ENCODE measurements around the gene MARCHF2.
"Not testable (repeated sequence)": the region's sequence is repeated elsewhere in the genome, so short reads cannot be mapped to it uniquely, and the experiment has no call there.

MARCHF2 gene

GRCh38 chr19:8377598-8377997, 35.5 kb upstream of the MARCHF2 start:
- H3K9me3 ChIP-seq (ENCODE audit: insufficient read depth, low read length), result no peaks in the 10 kb centered on the region
- no peak overlapping the region for H3K4me3 ChIP-seq (ENCODE audit: insufficient read depth, low read length, poor library complexity, severe bottlenecking)
- no peaks in the 10 kb centered on the region for H3F3A ChIP-seq (ENCODE audit: insufficient read depth)
- H3K27ac ChIP-seq (ENCODE audit: low read depth, low read length), result no peak overlapping the region
- H3K79me2 ChIP-seq (ENCODE audit: insufficient read depth, low read length), result no peaks in the 10 kb centered on the region
- no peak overlapping the region for H3K4me2 ChIP-seq (ENCODE audit: low read depth, low read length, poor library complexity, severe bottlenecking)
- H3K9me2 ChIP-seq (replicated peaks; ENCODE audit: insufficient read depth, low read length), result no peaks in the 10 kb centered on the region
- no peaks in the 10 kb centered on the region for H3K27me3 ChIP-seq (ENCODE audit: low read length)
- H4K20me1 ChIP-seq (ENCODE audit: low read depth, low read length), result no peaks in the 10 kb centered on the region
- H3K9ac ChIP-seq (ENCODE audit: low read length), result no peak overlapping the region
- TF ChIP-seq CTCF (IDR thresholded peaks at IDR 0.05; ENCODE audit: insufficient read depth, low read length, poor library complexity, severe bottlenecking) (no peak), EZH2phosphoT487 (conservative IDR thresholded peaks at IDR 0.05; ENCODE audit: low read length) (no peak)
- H3K36me3 ChIP-seq (ENCODE audit: low read length), result no peaks in the 10 kb centered on the region
- no peak overlapping the region for H2AFZ ChIP-seq (ENCODE audit: low read depth, low read length, severe bottlenecking)

- H4K20me1 ChIP-seq (ENCODE audit: low read depth, low read length); H3K4me2 ChIP-seq (ENCODE audit: low read depth, low read length, poor library complexity, severe bottlenecking); H3K27ac ChIP-seq (ENCODE audit: low read depth, low read length); H3K9me2 ChIP-seq (replicated peaks; ENCODE audit: insufficient read depth, low read length); H2AFZ ChIP-seq (ENCODE audit: low read depth, low read length, severe bottlenecking); H3K27me3 ChIP-seq (ENCODE audit: low read length); H3F3A ChIP-seq (ENCODE audit: insufficient read depth); H3K9me3 ChIP-seq (ENCODE audit: insufficient read depth, low read length); H3K79me2 ChIP-seq (ENCODE audit: insufficient read depth, low read length); H3K9ac ChIP-seq (ENCODE audit: low read length); H3K4me3 ChIP-seq (ENCODE audit: insufficient read depth, low read length, poor library complexity, severe bottlenecking); H3K36me3 ChIP-seq (ENCODE audit: low read length): not testable (repeated sequence)
These were observed 33.8 kb upstream of the MARCHF2 start for GRCh38 chr19:8379156-8379891.

GRCh38 chr19:8384569-8384968, 28.5 kb upstream of the MARCHF2 start:
- H3K9me2 ChIP-seq (replicated peaks; ENCODE audit: insufficient read depth, low read length); H3K36me3 ChIP-seq (ENCODE audit: low read length); H3K27ac ChIP-seq (ENCODE audit: low read depth, low read length); H2AFZ ChIP-seq (ENCODE audit: low read depth, low read length, severe bottlenecking); H3K79me2 ChIP-seq (ENCODE audit: insufficient read depth, low read length); H3K9ac ChIP-seq (ENCODE audit: low read length); H4K20me1 ChIP-seq (ENCODE audit: low read depth, low read length); H3F3A ChIP-seq (ENCODE audit: insufficient read depth); H3K27me3 ChIP-seq (ENCODE audit: low read length); H3K4me3 ChIP-seq (ENCODE audit: insufficient read depth, low read length, poor library complexity, severe bottlenecking); H3K9me3 ChIP-seq (ENCODE audit: insufficient read depth, low read length); H3K4me2 ChIP-seq (ENCODE audit: low read depth, low read length, poor library complexity, severe bottlenecking): not testable (repeated sequence)

GRCh38 chr19:8385103-8385502, 28.0 kb upstream of the MARCHF2 start:
- not testable (repeated sequence) for H3K9ac ChIP-seq (ENCODE audit: low read length); H3K79me2 ChIP-seq (ENCODE audit: insufficient read depth, low read length); H4K20me1 ChIP-seq (ENCODE audit: low read depth, low read length); H3K27me3 ChIP-seq (ENCODE audit: low read length); H3K4me2 ChIP-seq (ENCODE audit: low read depth, low read length, poor library complexity, severe bottlenecking); H2AFZ ChIP-seq (ENCODE audit: low read depth, low read length, severe bottlenecking); H3K9me3 ChIP-seq (ENCODE audit: insufficient read depth, low read length); H3K4me3 ChIP-seq (ENCODE audit: insufficient read depth, low read length, poor library complexity, severe bottlenecking); H3K36me3 ChIP-seq (ENCODE audit: low read length); H3K27ac ChIP-seq (ENCODE audit: low read depth, low read length); H3F3A ChIP-seq (ENCODE audit: insufficient read depth); H3K9me2 ChIP-seq (replicated peaks; ENCODE audit: insufficient read depth, low read length)

- H4K20me1 ChIP-seq (ENCODE audit: low read depth, low read length); H2AFZ ChIP-seq (ENCODE audit: low read depth, low read length, severe bottlenecking); H3K9ac ChIP-seq (ENCODE audit: low read length); H3K27ac ChIP-seq (ENCODE audit: low read depth, low read length); H3K27me3 ChIP-seq (ENCODE audit: low read length); H3K4me2 ChIP-seq (ENCODE audit: low read depth, low read length, poor library complexity, severe bottlenecking); H3K9me3 ChIP-seq (ENCODE audit: insufficient read depth, low read length); H3F3A ChIP-seq (ENCODE audit: insufficient read depth); H3K36me3 ChIP-seq (ENCODE audit: low read length); H3K9me2 ChIP-seq (replicated peaks; ENCODE audit: insufficient read depth, low read length); H3K4me3 ChIP-seq (ENCODE audit: insufficient read depth, low read length, poor library complexity, severe bottlenecking); H3K79me2 ChIP-seq (ENCODE audit: insufficient read depth, low read length): not testable (repeated sequence)
These were observed 27.5 kb upstream of the MARCHF2 start for GRCh38 chr19:8385566-8385965.

- not testable (repeated sequence) for H3F3A ChIP-seq (ENCODE audit: insufficient read depth)
These were observed 26.7 kb upstream of the MARCHF2 start for GRCh38 chr19:8386419-8386818.

More at GRCh38 chr19:8386419-8386818, 26.7 kb upstream of the MARCHF2 start:
- H3K9me3 ChIP-seq (ENCODE audit: insufficient read depth, low read length); H3K36me3 ChIP-seq (ENCODE audit: low read length); H3K9ac ChIP-seq (ENCODE audit: low read length); H3K9me2 ChIP-seq (replicated peaks; ENCODE audit: insufficient read depth, low read length); H3K4me3 ChIP-seq (ENCODE audit: insufficient read depth, low read length, poor library complexity, severe bottlenecking); H2AFZ ChIP-seq (ENCODE audit: low read depth, low read length, severe bottlenecking); H3K27ac ChIP-seq (ENCODE audit: low read depth, low read length); H3K27me3 ChIP-seq (ENCODE audit: low read length); H3K4me2 ChIP-seq (ENCODE audit: low read depth, low read length, poor library complexity, severe bottlenecking); H3K79me2 ChIP-seq (ENCODE audit: insufficient read depth, low read length); H4K20me1 ChIP-seq (ENCODE audit: low read depth, low read length): not testable (repeated sequence)
